Measurements from ENCODE around the gene LIN9.
"Not testable (repeated sequence)": the region's sequence is repeated elsewhere in the genome, so short reads cannot be mapped to it uniquely, and the experiment has no call there.

LIN9 gene

DNA sequence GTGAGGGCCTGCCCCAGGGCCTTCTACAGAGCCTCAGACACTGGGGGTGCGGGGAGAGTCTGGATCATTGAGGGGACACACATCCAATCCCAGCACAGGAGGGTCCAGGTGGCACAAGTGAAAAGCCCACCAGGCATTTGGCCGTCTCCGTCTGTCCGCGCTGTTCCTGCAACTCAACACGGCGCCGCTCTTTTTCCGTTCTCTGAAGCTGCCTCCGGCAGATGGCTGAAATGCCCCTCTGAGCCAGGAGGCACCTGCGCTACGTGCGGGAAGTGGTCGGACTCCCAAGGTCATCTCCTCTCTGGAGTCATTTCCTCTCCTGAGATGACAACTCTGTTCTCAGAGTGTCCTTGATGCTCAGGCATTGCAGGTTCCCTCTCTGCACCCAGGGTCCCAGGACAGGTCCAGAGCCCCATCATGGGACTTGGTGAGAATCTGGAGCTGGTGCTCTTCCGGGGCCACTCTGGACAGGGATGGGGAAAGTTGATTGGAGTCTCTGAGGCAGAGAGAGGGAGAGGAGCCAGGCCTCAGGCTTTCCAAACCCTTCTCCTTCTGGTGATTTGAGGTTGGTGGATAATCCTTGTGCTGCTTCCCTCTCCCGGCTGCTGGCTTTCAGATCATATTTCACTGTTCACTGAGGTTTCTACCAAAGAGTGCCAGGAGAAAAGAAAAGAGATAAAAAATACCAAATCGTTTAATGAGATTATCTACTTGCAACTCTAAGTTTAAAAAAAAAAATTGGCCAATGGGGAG, 99.5 kb downstream of the LIN9 start:
- no peak for DNase-seq

DNA sequence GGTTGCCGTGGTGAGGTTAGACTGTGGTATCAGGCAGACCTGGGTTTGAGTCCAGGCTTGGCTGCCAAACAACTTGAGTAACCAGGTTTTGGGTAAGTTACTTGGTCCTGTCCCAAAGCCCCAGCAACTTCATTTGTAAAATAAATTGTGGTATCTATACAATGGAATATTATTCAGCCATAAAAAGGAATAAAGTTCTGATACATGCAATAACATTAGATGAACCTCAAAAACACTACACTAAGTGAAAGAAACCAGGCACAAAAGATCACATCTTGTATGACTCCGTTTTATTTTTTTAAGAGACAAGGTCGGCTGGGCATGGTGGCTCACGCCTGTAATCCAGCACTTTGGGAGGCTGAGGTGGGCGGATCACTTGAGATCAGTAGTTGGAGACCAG, 101.9 kb downstream of the LIN9 start:
- DNase-seq: no peak

DNA sequence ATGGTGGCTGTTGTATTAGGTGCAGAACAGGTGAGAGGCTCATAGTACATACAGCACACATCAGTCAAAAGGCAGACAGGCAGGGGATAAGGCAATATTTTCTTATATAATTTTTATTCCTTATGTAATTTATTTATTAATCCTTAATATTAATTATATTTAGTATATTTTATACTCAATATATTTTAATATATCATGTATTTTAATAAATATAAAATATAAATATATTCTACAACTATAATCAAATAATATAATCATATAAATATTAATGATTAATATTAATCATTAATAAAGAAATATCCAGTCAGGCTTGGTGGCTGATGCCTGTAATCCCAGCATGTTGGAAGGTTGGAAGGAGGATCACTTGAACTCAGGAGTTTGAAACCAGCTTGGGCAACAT, 104.8 kb downstream of the LIN9 start:
- DNase-seq: no peak

DNA sequence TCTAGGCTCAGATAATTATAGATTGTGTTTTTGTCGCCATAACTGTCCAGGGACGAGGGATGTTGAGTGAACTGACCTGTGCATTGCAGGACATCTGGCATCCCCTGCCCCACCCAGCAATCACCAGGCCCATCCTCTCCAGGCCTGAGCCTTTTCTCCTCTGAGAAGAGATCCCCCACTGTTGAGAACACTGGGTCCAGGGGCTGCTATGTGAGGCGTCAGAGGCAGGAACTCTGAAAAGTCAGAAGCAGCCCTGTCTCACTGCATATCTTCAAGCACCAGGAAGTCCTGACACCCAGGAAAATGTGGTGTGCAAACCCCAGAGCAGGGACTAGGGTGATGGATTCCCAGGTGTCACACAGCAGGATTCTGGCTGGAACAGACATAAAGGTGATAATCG, 105.3 kb downstream of the LIN9 start:
- DNase-seq: no peak

DNA sequence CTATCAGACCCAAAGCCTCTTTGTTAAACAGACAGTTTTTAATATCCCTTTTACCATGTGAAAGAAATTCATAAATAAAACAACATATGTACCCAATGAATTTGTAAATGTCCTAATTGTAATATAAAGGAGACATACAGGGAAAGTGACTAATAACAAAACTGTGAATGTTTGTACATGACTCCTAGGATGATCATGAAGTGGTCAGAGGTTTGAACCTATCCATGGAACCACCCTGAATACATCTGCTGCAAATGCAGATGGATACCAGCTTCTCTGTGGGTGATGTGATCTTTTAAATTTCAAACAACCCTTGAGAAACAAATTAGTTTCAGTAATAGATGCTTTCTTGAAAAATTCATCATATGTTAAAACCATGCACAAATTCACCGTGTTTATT, 105.7 kb downstream of the LIN9 start:
- no peak for DNase-seq

DNA sequence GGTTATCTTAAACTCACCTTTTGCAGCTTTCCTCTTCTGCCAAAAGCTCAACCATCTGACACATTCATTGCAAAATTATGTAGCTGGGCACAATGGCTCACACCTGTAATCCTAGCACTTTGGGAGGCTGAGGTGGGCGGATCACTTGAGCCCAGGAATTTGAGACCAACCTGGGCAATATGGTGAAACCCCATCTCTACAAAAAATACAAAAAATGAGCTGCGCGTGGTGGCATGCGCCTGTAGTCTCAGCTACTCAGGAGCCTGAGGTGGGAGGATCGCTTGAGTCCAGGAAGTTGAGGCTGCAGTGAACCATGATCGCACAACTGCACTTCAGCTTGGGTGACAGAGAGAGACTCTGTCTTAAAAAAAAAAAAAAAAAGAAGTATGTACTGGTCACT, 106.3 kb downstream of the LIN9 start:
- DNase-seq: not testable (repeated sequence)

DNA sequence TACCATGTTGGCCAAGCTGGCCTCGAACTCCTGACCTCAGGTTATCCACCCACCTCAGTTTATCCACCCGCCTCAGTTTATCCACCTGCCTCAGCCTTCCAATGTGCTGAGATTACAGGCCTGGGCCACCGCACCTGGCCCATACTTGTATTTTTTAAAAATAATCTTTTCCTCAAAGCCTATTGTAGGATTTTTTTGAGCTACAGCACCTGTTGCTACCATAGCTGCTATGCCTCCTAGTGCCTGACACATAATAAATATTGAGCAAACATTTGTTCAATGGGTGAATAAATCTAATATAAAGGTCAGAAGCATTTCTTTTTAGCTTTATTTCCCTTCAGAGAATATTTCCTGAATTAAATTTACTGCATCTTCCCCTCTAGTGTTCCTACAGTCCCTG, 106.7 kb downstream of the LIN9 start:
- DNase-seq: no peak

DNA sequence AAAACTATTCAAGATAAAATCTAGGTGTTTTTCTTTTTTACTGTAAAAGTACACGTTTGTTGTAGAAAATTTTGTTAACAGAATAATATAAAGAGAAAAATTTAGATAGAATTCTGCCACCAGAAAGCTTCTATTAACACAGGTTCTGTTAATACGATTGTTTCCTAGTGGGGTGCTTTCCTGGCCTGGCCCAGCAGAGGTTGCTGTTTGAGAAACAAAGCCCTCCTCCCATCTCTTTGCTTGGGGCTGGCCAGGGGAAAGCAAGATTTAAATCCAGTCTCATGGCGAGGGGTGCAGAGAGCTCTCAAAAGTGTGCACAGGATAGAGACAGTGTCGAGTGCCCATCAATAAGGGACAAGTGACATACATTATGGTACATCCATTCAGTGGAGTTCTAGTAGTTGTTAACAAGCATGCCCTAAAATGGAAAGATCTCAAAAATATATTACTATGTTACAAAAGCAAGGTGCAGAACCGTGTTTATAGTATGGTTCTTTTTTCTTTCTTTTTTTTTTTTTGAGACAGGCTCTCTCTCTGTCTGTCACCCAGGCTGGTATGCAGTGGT, 107.9 kb downstream of the LIN9 start:
- DNase-seq: no peak

DNA sequence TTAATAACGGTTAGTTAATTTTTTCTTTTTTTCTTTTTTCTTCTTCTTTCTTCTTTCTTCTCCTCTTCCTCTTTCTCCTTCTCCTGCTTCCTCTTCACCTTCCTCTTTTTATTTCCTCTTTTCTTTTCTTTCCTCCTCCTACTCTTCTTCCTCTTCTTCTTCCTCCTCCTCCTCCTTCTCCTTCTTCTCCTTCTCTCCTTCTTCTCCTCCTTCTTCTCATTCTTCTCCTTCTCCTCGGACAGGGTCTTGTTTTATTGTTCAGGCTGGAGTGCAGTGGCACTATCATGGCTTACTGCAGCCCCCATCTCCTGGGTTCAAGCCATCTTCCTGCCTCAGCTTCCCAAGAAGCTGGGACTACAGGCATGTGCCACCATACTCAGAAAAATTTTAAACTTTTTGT, 109.0 kb downstream of the LIN9 start:
- DNase-seq: no peak

DNA sequence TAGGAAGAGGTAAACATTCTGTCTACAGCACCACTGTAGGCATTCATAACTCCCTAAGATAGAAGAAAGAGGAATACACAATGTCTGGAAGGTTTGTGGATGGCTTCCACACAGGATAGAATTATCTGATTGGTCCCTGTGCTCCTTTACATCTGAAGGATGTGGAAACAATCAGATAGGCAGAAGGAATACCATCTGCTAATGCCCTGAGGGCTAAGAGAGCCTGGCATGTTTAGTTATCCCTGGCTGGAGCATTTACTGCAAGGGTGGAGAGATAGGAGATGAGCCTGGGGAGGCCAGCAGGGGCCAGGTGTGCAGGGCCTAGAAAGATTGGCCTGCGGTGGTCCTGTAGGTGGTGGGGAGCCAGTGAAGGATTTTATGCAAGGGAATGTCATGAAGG, 113.8 kb downstream of the LIN9 start:
- no peak for DNase-seq

DNA sequence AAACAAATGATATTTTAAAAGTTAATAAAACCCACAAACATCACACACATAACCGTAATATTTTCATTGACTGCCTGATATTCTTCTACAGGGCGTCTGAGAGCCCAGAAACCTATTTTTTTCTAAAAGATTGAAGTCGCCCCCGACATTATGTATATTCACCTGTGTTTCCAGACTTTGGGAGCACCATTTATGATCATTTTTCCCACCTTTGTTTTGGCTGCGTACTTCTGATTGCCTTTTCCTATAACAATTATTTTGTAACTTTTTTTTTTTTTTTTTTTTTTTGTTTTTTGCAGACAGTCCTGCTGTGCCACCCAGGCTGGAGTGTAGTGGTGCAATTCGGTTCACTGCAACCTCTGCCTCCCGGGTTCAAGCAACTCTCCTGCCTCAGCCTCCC, 121.6 kb downstream of the LIN9 start:
- no peak for DNase-seq

DNA sequence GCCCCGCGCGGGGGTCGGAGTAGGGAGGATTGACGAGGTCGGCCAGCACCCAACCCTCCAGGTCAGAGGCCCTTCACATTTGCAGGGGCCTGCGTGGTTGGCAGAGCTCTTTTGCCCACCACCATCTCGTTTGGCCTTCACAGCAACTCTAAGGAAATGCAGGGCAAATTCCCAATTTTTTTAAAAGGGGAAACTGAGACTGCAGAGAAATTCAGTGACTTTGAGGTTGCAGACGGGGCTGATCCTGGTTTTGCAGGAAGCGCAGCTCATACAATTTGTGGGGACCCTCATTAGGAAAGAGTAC, 122.0 kb downstream of the LIN9 start:
- DNase-seq: no peak

DNA sequence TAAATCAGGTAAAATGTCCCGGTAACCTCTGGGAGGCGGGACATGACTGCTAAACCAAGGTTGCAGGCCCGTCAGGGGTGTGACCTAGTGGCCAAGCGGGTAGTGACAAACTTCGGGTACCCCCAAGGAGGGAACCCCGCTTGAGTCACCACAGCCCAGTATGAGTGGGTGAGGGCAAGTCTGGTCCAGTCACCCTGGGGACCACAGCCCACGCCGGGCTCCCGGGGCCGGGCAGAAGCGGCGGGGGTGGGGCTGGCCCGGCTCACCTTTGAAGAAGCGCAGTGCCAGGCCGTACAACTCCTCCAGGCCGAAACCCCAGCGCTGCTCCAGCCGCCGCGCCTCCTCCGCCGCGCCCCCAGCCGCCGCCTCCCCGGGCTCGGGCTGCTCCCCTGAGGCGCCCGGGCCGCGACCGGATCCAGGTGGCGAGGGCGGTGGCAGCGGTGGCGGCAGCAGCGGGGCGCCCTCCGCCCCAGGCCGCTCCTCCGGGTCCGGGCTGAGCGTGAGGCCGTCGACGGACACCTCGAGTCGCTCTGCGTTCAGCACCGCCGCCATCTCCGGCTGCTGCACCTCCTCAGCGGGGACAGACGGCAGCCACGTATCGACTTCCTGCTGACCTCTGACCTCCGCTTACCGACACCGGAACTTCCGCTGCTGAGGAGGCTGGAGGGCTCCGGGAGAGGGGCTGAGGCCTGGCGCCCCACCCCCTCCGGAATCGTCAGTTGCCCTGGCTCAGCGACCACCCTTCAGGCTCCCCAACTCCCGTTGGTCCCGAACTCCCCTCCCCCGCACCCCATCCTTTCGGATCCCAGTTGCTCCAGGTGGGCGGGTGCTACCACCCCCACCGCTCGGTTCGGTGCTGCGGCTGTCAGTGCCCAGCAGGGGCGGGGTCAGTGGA, 122.6 kb downstream of the LIN9 start, which contains the start of gene ACBD3:
Gene ACBD3 (minus strand): TSS at position 618 of the 895 bp plus-strand sequence. CDS start 66 bp downstream, at position 552.
- peak; percentile 95 for DNase-seq

DNA sequence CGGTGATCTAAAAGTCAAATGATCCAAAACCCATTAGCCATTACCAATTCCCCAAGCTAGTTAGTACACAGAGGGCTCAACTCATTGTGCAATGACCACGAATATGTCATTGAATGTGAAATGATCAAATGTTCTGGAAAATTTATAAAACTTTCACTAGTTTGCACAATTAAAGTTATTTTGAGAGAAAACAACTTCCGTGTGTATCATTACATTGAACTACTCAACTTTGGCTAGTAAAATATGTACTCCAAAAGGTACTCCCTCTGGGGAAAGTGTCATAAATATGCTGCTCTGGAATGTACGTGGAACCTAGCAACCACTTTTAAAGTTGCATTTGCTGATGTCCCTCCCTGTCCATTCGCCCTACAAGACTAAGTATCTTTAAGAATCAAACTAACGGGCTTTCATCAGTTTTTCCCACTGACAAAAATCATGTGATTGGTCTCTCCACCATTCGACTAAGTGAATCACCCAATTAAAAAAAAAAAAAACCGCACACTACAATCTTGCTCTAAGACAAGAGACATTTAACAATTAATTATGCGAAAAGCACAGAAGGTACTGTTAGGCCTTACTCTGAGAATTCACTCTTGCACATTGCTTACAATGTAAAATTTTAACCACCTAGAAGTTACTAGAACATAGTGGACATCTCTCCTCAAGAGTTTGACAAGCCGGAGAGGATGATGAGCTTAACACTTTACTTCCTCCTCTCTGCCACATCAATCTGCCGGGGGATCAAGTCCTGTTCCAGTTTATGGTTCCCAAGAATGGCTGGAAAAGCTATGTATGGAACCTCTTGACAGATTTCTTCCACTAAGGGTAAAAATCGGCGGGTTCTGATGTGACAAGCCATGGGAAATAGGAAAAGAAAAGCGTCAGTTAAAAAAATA, 123.6 kb downstream of the LIN9 start:
- DNase-seq: no peak

DNA sequence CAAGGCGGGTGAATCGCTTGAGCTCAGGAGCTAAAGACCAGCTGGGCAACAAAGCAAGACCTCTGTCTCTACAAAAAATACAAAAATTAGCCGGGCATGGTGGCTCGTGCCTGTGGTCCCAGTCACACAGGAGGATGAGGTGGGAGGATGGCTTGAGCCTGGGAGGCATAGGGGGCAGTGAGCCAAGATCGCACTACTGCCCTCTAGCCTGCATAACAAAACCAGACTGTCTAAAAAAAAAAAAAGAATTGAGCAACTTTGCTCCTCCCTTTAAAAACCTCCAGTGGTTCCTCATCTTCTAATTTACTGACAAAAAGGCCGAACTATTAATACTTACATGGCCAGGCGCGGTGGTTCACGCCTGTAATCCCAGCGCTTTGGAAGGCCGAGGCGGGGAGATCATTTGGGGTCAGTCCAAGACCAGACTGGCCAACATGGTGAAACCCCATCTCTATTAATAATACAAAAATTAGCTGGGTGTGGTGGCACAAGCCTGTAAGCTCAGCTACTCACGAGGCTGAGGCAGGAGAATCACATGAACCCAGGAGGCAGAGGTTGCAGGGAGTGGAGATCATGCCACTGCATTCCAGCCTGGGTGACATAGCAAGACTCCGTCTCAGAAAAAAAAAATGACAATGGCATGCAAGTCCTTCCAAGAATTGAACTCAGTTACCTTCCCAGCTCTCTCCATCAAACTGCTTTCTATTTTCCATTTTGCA, 126.8 kb downstream of the LIN9 start:
- peak; percentile 30 for DNase-seq

Data from NCI-H2227 treated with DMSO at 0.1 percent for 48 hours (cell line).